ENCODE results near the gene OTUB2.

DNA sequence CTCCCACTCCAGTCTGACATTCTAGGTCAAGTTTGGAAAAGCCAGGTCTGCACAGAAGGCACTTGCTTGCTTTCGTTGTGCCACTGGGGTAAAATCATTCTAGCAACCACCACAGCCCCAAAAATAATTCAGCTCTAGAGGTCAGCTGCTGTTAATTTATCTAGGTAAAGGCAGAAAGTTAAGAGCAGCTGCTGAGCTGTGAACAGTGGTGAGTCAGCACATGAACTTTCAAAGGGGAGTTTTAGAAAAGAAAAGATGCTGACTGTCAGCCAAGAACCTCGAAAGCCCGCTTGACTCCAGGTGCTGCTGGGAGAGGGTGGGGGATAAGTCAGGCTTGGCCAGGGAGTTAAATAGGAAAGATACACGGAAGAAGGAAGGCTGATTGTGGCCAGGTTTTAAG lies 16.4 kb upstream of the OTUB2 start:
- TF ChIP-seq, protein P1, sequence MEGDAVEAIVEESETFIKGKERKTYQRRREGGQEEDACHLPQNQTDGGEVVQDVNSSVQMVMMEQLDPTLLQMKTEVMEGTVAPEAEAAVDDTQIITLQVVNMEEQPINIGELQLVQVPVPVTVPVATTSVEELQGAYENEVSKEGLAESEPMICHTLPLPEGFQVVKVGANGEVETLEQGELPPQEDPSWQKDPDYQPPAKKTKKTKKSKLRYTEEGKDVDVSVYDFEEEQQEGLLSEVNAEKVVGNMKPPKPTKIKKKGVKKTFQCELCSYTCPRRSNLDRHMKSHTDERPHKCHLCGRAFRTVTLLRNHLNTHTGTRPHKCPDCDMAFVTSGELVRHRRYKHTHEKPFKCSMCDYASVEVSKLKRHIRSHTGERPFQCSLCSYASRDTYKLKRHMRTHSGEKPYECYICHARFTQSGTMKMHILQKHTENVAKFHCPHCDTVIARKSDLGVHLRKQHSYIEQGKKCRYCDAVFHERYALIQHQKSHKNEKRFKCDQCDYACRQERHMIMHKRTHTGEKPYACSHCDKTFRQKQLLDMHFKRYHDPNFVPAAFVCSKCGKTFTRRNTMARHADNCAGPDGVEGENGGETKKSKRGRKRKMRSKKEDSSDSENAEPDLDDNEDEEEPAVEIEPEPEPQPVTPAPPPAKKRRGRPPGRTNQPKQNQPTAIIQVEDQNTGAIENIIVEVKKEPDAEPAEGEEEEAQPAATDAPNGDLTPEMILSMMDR (IDR thresholded peaks at IDR 0.05): no peak
- no peak for TF ChIP-seq POLR2AphosphoS5 (IDR thresholded peaks at IDR 0.05; ENCODE audit: low read depth, low read length)
- no peak for TF ChIP-seq TCF7L2 (IDR thresholded peaks at IDR 0.05; ENCODE audit: low read depth, low read length)
- TF ChIP-seq, protein P2, sequence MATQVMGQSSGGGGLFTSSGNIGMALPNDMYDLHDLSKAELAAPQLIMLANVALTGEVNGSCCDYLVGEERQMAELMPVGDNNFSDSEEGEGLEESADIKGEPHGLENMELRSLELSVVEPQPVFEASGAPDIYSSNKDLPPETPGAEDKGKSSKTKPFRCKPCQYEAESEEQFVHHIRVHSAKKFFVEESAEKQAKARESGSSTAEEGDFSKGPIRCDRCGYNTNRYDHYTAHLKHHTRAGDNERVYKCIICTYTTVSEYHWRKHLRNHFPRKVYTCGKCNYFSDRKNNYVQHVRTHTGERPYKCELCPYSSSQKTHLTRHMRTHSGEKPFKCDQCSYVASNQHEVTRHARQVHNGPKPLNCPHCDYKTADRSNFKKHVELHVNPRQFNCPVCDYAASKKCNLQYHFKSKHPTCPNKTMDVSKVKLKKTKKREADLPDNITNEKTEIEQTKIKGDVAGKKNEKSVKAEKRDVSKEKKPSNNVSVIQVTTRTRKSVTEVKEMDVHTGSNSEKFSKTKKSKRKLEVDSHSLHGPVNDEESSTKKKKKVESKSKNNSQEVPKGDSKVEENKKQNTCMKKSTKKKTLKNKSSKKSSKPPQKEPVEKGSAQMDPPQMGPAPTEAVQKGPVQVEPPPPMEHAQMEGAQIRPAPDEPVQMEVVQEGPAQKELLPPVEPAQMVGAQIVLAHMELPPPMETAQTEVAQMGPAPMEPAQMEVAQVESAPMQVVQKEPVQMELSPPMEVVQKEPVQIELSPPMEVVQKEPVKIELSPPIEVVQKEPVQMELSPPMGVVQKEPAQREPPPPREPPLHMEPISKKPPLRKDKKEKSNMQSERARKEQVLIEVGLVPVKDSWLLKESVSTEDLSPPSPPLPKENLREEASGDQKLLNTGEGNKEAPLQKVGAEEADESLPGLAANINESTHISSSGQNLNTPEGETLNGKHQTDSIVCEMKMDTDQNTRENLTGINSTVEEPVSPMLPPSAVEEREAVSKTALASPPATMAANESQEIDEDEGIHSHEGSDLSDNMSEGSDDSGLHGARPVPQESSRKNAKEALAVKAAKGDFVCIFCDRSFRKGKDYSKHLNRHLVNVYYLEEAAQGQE (IDR thresholded peaks at IDR 0.05; ENCODE audit: insufficient read depth in 1 of 2, low read depth in 2 of 2, low read length in 1 of 2): no peak
- no peak for TF ChIP-seq SIN3A (IDR thresholded peaks at IDR 0.05; ENCODE audit: borderline replicate concordance, insufficient read depth, low read depth, low read length)
